Measurements from ENCODE around the gene MIR17HG.

- TF ChIP-seq CTCF (IDR thresholded peaks at IDR 0.05; ENCODE audit: poor library complexity, severe bottlenecking) (no peak), EP300 (conservative IDR thresholded peaks at IDR 0.05; ENCODE audit: poor library complexity, severe bottlenecking) (no peak), TAF1 (IDR thresholded peaks at IDR 0.05; ENCODE audit: low read depth) (no peak), SMC3 (conservative IDR thresholded peaks at IDR 0.05; ENCODE audit: poor library complexity) (no peak), EZH2 (IDR thresholded peaks at IDR 0.05; ENCODE audit: borderline replicate concordance, insufficient read depth, low read length, poor library complexity, severe bottlenecking) (no peak), RAD21 (conservative IDR thresholded peaks at IDR 0.05) (no peak), REST (IDR thresholded peaks at IDR 0.05; ENCODE audit: borderline replicate concordance) (no peak)
Measured at GRCh38 chr13:91318886-91319285, 28.6 kb upstream of the MIR17HG start.

Data from neural cell (in vitro differentiated cells).